CD8-positive, alpha-beta memory T cell (primary cell): ENCODE results near the gene CRADD. TPM values are rescaled to one million over a fixed set of nuclear protein-coding genes. Genes with fewer than 3 reads are reported as not detected.

Experiments
- CTCF ChIA-PET: fragments of 350-600 bp; sonication (Branson Sonifier 250); formaldehyde crosslinking; loops from one replicate; lab custom pipeline; 2021; ENCODE audit warnings: antibody characterized with exemption; lab: Charles Lee
- POLR2A ChIA-PET: fragments of 350-600 bp; sonication (Branson Sonifier 250); formaldehyde crosslinking; loops from one replicate; lab custom pipeline; 2021; ENCODE audit warnings: antibody characterized with exemption; lab: Charles Lee
- DNase-seq, 5 donors: peaks; one replicate each; pipeline versions ENCODE4 v3.0.0 to v3.0.0-alpha.2; 2020 to 2022; ENCODE audit warnings: mixed read lengths in 1 of 5
- H3K27ac ChIP-seq: one replicate; pipeline ENCODE4 v1.7.0; 2013; ENCODE audit warnings: low read depth, mild to moderate bottlenecking, low read length, moderate library complexity
- H3K27me3 ChIP-seq: 2 replicates; pipeline ENCODE4 v1.7.0; 2013; ENCODE audit warnings: low read length, mild to moderate bottlenecking; ENCODE audit not compliant: insufficient read depth, poor library complexity, severe bottlenecking
- H3K36me3 ChIP-seq: 2 replicates; pipeline ENCODE4 v1.7.0; 2013; ENCODE audit warnings: mild to moderate bottlenecking, low read length, moderate library complexity; ENCODE audit not compliant: insufficient read depth
- H3K4me1 ChIP-seq: 2 replicates; pipeline ENCODE4 v1.7.0; 2013; ENCODE audit warnings: mild to moderate bottlenecking, low read length, moderate library complexity; ENCODE audit not compliant: insufficient read depth
- H3K4me3 ChIP-seq: 2 replicates; pipeline ENCODE4 v1.7.0; 2013; ENCODE audit warnings: mild to moderate bottlenecking, low read length
- H3K9me3 ChIP-seq: 2 replicates; pipeline ENCODE4 v1.7.0; 2013; ENCODE audit warnings: mild to moderate bottlenecking, low read length
- H3K27ac Mint-ChIP-seq, 8 donors: one replicate each; pipeline ENCODE4 v1.8.0; 2020 to 2021; ENCODE audit warnings: mixed read lengths in 8 of 8, mild to moderate bottlenecking in 6 of 8, inconsistent platforms in 3 of 8, moderate library complexity in 3 of 8
- H3K27me3 Mint-ChIP-seq, 2 donors: one replicate each; pipeline ENCODE4 v1.8.0; 2020 to 2021; ENCODE audit warnings: mixed read lengths in 2 of 2, mild to moderate bottlenecking in 1 of 2, moderate library complexity in 1 of 2
- H3K36me3 Mint-ChIP-seq, 3 donors: one replicate each; pipeline ENCODE4 v1.8.0; 2020 to 2021; ENCODE audit warnings: mixed read lengths in 3 of 3, inconsistent platforms in 1 of 3, mild to moderate bottlenecking in 1 of 3
- H3K4me1 Mint-ChIP-seq, 3 donors: one replicate each; pipeline ENCODE4 v1.8.0; 2020 to 2021; ENCODE audit warnings: mixed read lengths in 3 of 3, inconsistent platforms in 1 of 3, mild to moderate bottlenecking in 1 of 3
- H3K4me3 Mint-ChIP-seq, 7 donors: one replicate each; pipeline ENCODE4 v1.8.0; 2020 to 2021; ENCODE audit warnings: mixed read lengths in 7 of 7, mild to moderate bottlenecking in 6 of 7, moderate library complexity in 4 of 7, inconsistent platforms in 2 of 7
- H3K9me3 Mint-ChIP-seq, 5 donors: one replicate each; pipeline ENCODE4 v1.8.0; 2020 to 2022; ENCODE audit warnings: mixed read lengths in 5 of 5, mild to moderate bottlenecking in 3 of 5, moderate library complexity in 2 of 5, inconsistent platforms in 1 of 5
- polyA plus RNA-seq: library from polyadenylated mRNA; unstranded; fragments of 300-500 nt; fragmentation: Illumina TruSeq; gene quantifications from one replicate; pipeline ENCODE4 v1.2.3, GENCODE V29; 2021
- total RNA-seq, 2 experiments: library from RNA; stranded (reverse); gene quantifications; one replicate each; pipeline ENCODE4 v1.2.3, GENCODE V29; 2021

The CRADD gene
- total and polyA plus RNA-seq, 3 experiments from 2014 or later = 8.6 to 13.2 (median 11.7) TPM

- Mint-ChIP-seq H3K27ac (no peak overlapping the region), H3K36me3 (peaks cover 8 to 61% (median 15%) of the 10 kb centered on the region in 3 donors), H3K9me3 (peaks cover 52 to 66% (median 61%) of the 10 kb centered on the region in 5 donors), H3K4me3 (no peak overlapping the region), H3K27me3 (peaks cover 0 to 3% of the 10 kb centered on the region in 2 donors), H3K4me1 (no peaks in the 10 kb centered on the region)
- H3K27ac ChIP-seq = no peak overlapping the region
- ChIA-PET CTCF (no interaction called here), POLR2A (no interaction called here)
- peaks cover 3% of the 10 kb centered on the region for H3K4me1 ChIP-seq
- peaks cover 9% of the 10 kb centered on the region for H3K9me3 ChIP-seq
- no peaks in the 10 kb centered on the region for H3K27me3 ChIP-seq
- no peak overlapping the region for H3K4me3 ChIP-seq
- DNase-seq = no peak
- no peaks in the 10 kb centered on the region for H3K36me3 ChIP-seq
Measured at GRCh38 chr12:93875157-93875556, 198.0 kb downstream of the CRADD start.

GRCh38 chr12:93876360-93876759, 199.2 kb downstream of the CRADD start:
- CTCF ChIA-PET = no interaction called here
- Mint-ChIP-seq H3K9me3 (peaks cover 45 to 58% (median 55%) of the 10 kb centered on the region in 5 donors), H3K4me1 (peaks cover 0 to 7% (median 2%) of the 10 kb centered on the region in 3 donors), H3K27me3 (peaks cover 0 to 3% of the 10 kb centered on the region in 2 donors), H3K27ac (no peak overlapping the region), H3K36me3 (peaks cover 8 to 61% (median 15%) of the 10 kb centered on the region in 3 donors), H3K4me3 (no peak overlapping the region)
- no peak for DNase-seq
- POLR2A ChIA-PET = no interaction called here
- Histone ChIP-seq H3K4me1 (peaks cover 13% of the 10 kb centered on the region), H3K27me3 (no peaks in the 10 kb centered on the region), H3K36me3 (no peaks in the 10 kb centered on the region), H3K9me3 (peaks cover 8% of the 10 kb centered on the region), H3K4me3 (no peak overlapping the region), H3K27ac (no peak overlapping the region)

- peaks cover 41 to 47% (median 44%) of the 10 kb centered on the region in 5 donors for H3K9me3 Mint-ChIP-seq
- ChIA-PET CTCF (no interaction called here), POLR2A (no interaction called here)
- no peak overlapping the region for H3K27ac ChIP-seq
- no peaks in the 10 kb centered on the region for H3K27me3 ChIP-seq
- H3K4me1 Mint-ChIP-seq = peaks cover 0 to 7% (median 2%) of the 10 kb centered on the region in 3 donors
- DNase-seq = no peak
- no peak overlapping the region for H3K27ac Mint-ChIP-seq
- peaks cover 8 to 53% (median 15%) of the 10 kb centered on the region in 3 donors for H3K36me3 Mint-ChIP-seq
- peaks cover 13% of the 10 kb centered on the region for H3K4me1 ChIP-seq
- no peak overlapping the region for H3K4me3 ChIP-seq
- H3K9me3 ChIP-seq = peaks cover 8% of the 10 kb centered on the region
- no peaks in the 10 kb centered on the region for H3K36me3 ChIP-seq
- peaks cover 0 to 2% of the 10 kb centered on the region in 2 donors for H3K27me3 Mint-ChIP-seq
- H3K4me3 Mint-ChIP-seq = no peak overlapping the region
Measured at GRCh38 chr12:93877446-93877845, 200.3 kb downstream of the CRADD start.

GRCh38 chr12:93879476-93880421, 202.6 kb downstream of the CRADD start:
- Mint-ChIP-seq H3K27ac (peak overlapping the region in 1 of 8 donors; percentile 35), H3K4me3 (no peak overlapping the region), H3K36me3 (peaks cover 8 to 42% (median 11%) of the 10 kb centered on the region in 3 donors), H3K9me3 (peaks cover 19 to 25% (median 23%) of the 10 kb centered on the region in 5 donors), H3K4me1 (peaks cover 0 to 7% (median 2%) of the 10 kb centered on the region in 3 donors), H3K27me3 (peaks cover 0 to 2% of the 10 kb centered on the region in 2 donors)
- Histone ChIP-seq H3K4me3 (no peak overlapping the region), H3K9me3 (peaks cover 8% of the 10 kb centered on the region), H3K27ac (no peak overlapping the region), H3K27me3 (no peaks in the 10 kb centered on the region), H3K36me3 (no peaks in the 10 kb centered on the region), H3K4me1 (peaks cover 13% of the 10 kb centered on the region)
- POLR2A ChIA-PET = interaction anchor here (0.8 kb wide), 1 partner anchor 17 kb away, joined by 3 read pairs; no protein-coding TSS in a partner anchor
- DNase-seq = no peak
- CTCF ChIA-PET = no interaction called here

- peak overlapping the region in 2 of 8 donors; percentile 33 to 61 for H3K27ac Mint-ChIP-seq
- peaks cover 7 to 13% (median 11%) of the 10 kb centered on the region in 5 donors for H3K9me3 Mint-ChIP-seq
Measured at GRCh38 chr12:93880853-93881522, 203.8 kb downstream of the CRADD start.

GRCh38 chr12:93882763-93883162, 205.6 kb downstream of the CRADD start:
- POLR2A ChIA-PET = no interaction called here
- Histone ChIP-seq H3K4me3 (no peak overlapping the region), H3K9me3 (no peaks in the 10 kb centered on the region), H3K4me1 (peaks cover 13% of the 10 kb centered on the region), H3K27me3 (no peaks in the 10 kb centered on the region), H3K27ac (no peak overlapping the region), H3K36me3 (no peaks in the 10 kb centered on the region)
- Mint-ChIP-seq H3K4me3 (no peak overlapping the region), H3K36me3 (peaks cover 0 to 19% (median 2%) of the 10 kb centered on the region in 3 donors), H3K9me3 (no peaks in the 10 kb centered on the region), H3K4me1 (peaks cover 0 to 7% (median 2%) of the 10 kb centered on the region in 3 donors), H3K27me3 (no peaks in the 10 kb centered on the region), H3K27ac (no peak overlapping the region)
- DNase-seq = no peak
- CTCF ChIA-PET = no interaction called here

More at GRCh38 chr12:93880853-93881522, 203.8 kb downstream of the CRADD start:
- no peaks in the 10 kb centered on the region for H3K36me3 ChIP-seq
- Mint-ChIP-seq H3K4me1 (peaks cover 0 to 7% (median 2%) of the 10 kb centered on the region in 3 donors), H3K36me3 (peaks cover 1 to 29% (median 4%) of the 10 kb centered on the region in 3 donors), H3K27me3 (no peaks in the 10 kb centered on the region), H3K4me3 (no peak overlapping the region)
- no peak overlapping the region for H3K4me3 ChIP-seq
- H3K9me3 ChIP-seq = peaks cover 4% of the 10 kb centered on the region
- H3K27me3 ChIP-seq = no peaks in the 10 kb centered on the region
- CTCF ChIA-PET = no interaction called here
- no peak for DNase-seq
- POLR2A ChIA-PET = no interaction called here
- no peak overlapping the region for H3K27ac ChIP-seq
- peaks cover 13% of the 10 kb centered on the region for H3K4me1 ChIP-seq

- H3K36me3 ChIP-seq = no peaks in the 10 kb centered on the region
- peaks cover 0 to 7% (median 2%) of the 10 kb centered on the region in 3 donors for H3K4me1 Mint-ChIP-seq
- H3K4me1 ChIP-seq = peaks cover 13% of the 10 kb centered on the region
- no peaks in the 10 kb centered on the region for H3K9me3 Mint-ChIP-seq
- no peaks in the 10 kb centered on the region for H3K27me3 ChIP-seq
- H3K4me3 ChIP-seq = no peak overlapping the region
- peaks cover 0 to 19% (median 1%) of the 10 kb centered on the region in 3 donors for H3K36me3 Mint-ChIP-seq
- ChIA-PET CTCF (no interaction called here), POLR2A (no interaction called here)
- DNase-seq = no peak
- H3K4me3 Mint-ChIP-seq = no peak overlapping the region
- no peak overlapping the region for H3K27ac Mint-ChIP-seq
- no peaks in the 10 kb centered on the region for H3K27me3 Mint-ChIP-seq
- H3K27ac ChIP-seq = no peak overlapping the region
- no peaks in the 10 kb centered on the region for H3K9me3 ChIP-seq
Measured at GRCh38 chr12:93883436-93884154, 206.4 kb downstream of the CRADD start.
